ENCODE measurements around the gene SLC25A25. TPM values are rescaled to one million over a fixed set of nuclear protein-coding genes. Genes with fewer than 3 reads are reported as not detected.

Gene SLC25A25
- total and polyA plus RNA-seq, 9 of the 15 experiments (the other 6 are each of a cell fraction or from before 2014, with no cell fraction given) = 0.07 to 35.9 (median 23.2) TPM

GRCh38 chr9:128115187-128116103 is 47.4 kb downstream of the SLC25A25 start (continued):
- no peak for TF ChIP-seq ZBTB40 (IDR thresholded peaks at IDR 0.05)
- no peak for TF ChIP-seq ZBTB40 (CRISPR knock-in tag; IDR thresholded peaks at IDR 0.05)
- TF ChIP-seq RBM25 (IDR thresholded peaks at IDR 0.05; ENCODE audit: low read depth, low read length, severe bottlenecking) = no peak
- TF ChIP-seq, protein P1, sequence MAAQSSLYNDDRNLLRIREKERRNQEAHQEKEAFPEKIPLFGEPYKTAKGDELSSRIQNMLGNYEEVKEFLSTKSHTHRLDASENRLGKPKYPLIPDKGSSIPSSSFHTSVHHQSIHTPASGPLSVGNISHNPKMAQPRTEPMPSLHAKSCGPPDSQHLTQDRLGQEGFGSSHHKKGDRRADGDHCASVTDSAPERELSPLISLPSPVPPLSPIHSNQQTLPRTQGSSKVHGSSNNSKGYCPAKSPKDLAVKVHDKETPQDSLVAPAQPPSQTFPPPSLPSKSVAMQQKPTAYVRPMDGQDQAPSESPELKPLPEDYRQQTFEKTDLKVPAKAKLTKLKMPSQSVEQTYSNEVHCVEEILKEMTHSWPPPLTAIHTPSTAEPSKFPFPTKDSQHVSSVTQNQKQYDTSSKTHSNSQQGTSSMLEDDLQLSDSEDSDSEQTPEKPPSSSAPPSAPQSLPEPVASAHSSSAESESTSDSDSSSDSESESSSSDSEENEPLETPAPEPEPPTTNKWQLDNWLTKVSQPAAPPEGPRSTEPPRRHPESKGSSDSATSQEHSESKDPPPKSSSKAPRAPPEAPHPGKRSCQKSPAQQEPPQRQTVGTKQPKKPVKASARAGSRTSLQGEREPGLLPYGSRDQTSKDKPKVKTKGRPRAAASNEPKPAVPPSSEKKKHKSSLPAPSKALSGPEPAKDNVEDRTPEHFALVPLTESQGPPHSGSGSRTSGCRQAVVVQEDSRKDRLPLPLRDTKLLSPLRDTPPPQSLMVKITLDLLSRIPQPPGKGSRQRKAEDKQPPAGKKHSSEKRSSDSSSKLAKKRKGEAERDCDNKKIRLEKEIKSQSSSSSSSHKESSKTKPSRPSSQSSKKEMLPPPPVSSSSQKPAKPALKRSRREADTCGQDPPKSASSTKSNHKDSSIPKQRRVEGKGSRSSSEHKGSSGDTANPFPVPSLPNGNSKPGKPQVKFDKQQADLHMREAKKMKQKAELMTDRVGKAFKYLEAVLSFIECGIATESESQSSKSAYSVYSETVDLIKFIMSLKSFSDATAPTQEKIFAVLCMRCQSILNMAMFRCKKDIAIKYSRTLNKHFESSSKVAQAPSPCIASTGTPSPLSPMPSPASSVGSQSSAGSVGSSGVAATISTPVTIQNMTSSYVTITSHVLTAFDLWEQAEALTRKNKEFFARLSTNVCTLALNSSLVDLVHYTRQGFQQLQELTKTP (IDR thresholded peaks at IDR 0.05; ENCODE audit: low read depth in 1 of 2, partially characterized antibody in 2 of 2) = no peak
- TF ChIP-seq, protein P2, sequence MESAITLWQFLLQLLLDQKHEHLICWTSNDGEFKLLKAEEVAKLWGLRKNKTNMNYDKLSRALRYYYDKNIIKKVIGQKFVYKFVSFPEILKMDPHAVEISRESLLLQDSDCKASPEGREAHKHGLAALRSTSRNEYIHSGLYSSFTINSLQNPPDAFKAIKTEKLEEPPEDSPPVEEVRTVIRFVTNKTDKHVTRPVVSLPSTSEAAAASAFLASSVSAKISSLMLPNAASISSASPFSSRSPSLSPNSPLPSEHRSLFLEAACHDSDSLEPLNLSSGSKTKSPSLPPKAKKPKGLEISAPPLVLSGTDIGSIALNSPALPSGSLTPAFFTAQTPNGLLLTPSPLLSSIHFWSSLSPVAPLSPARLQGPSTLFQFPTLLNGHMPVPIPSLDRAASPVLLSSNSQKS (CRISPR knock-in tag; IDR thresholded peaks at IDR 0.05) = no peak
- TF ChIP-seq THAP7 (CRISPR knock-in tag; IDR thresholded peaks at IDR 0.05) = no peak
- no peak for TF ChIP-seq RBM39 (optimal IDR thresholded peaks at IDR 0.05; ENCODE audit: low read depth, low read length)
- peak; percentile 71 to 82 for TF ChIP-seq TBL1XR1 (IDR thresholded peaks at IDR 0.05; ENCODE audit: low read length in 2 of 2)
- TF ChIP-seq ZNF324 (CRISPR knock-in tag; IDR thresholded peaks at IDR 0.05) = no peak
- TF ChIP-seq NELFE (IDR thresholded peaks at IDR 0.05; ENCODE audit: insufficient read depth, insufficient read length) = no peak
- TF ChIP-seq NFE2L1 (tag; IDR thresholded peaks at IDR 0.05; ENCODE audit: borderline replicate concordance, low read depth) = no peak
